Heart left ventricle (tissue), 13 donors: ENCODE data around the gene FAM20C.

Experiments
- CTCF ChIP-seq, 12 donors: fragments of 200-600 bp; sonication (generic) in 4 of 12; IDR thresholded peaks; one replicate each; pipeline versions ENCODE4 v1.5.0 to v1.8.0; 2018 to 2022; ENCODE audit warnings: antibody characterized with exemption in 12 of 12, mild to moderate bottlenecking in 5 of 12
- POLR2A ChIP-seq, 2 donors: fragments of 450-650 bp; IDR thresholded peaks; one replicate each; pipeline ENCODE4 v1.6.1; 2017; ENCODE audit warnings: antibody characterized with exemption in 2 of 2, mild to moderate bottlenecking in 2 of 2, moderate library complexity in 2 of 2
- donor health status: ischemic (EF 13 %, LVEDD 7.1; RV severe dilation, severe dysfunction).
- donor health status: DM: no; HTN: yes; CAD: no.
- donor health status: DM: no; HTN: no; CAD: no.
- donor health status: ischemic (EF 25% LVEDD 6.9; RV normal size, moderate dysfunction).
- donor health status: ischemic (EF 25% LVEDD 5.7; RV mildly dilated, moderate dysfunction).
- donor health status: ischemic (EF 35%, LVEDD 5.7; RV mildly dilated, moderate dysfunction).
- donor health status: nonischemic (EF 11% LVEDD 7.7; RV severe dilation, severe dysfunction).
- donor health status: DM: yes; HTN: yes; CAD: no.
- donor health status: PGD.
- donor health status: ischemic (EF 29% LVEDD 5.4; RV normal size, mild dysfunction).
- donor health status: nonischemic (EF 23%, LVEDD 6.1; RV moderate dilation, normal function).

- no peak for TF ChIP-seq POLR2A (IDR thresholded peaks at IDR 0.05)
- TF ChIP-seq CTCF (IDR thresholded peaks at IDR 0.05) = no peak
These were observed 24.3 kb downstream of the FAM20C start for GRCh38 chr7:216360-217300.
